Activated naive CD4-positive, alpha-beta T cell treated with anti-CD3 and anti-CD28 coated beads, Interleukin-2, amount 10 ng/mL, durations not matched to agents 7 days and 5 days (primary cell): ENCODE results near the gene TMEM243.
A peak's percentile ranks its signal among the peaks of the same experiment; 100 is the strongest.

ENCODE experiments used
- CTCF ChIA-PET: fragments of 350-600 bp; sonication (Branson Sonifier 250); formaldehyde crosslinking; loops from one replicate; lab custom pipeline; 2021; ENCODE audit warnings: antibody characterized with exemption; lab: Charles Lee
- DNase-seq: peaks from one replicate; pipeline ENCODE4 v3.0.0-alpha.2; 2020
- H3K27ac Mint-ChIP-seq: one replicate; pipeline ENCODE4 v1.8.0; 2021; ENCODE audit warnings: mild to moderate bottlenecking, moderate library complexity, mixed read lengths
- H3K27me3 Mint-ChIP-seq: one replicate; pipeline ENCODE4 v1.8.0; 2021; ENCODE audit warnings: mild to moderate bottlenecking, mixed read lengths
- H3K36me3 Mint-ChIP-seq: one replicate; pipeline ENCODE4 v1.8.0; 2021; ENCODE audit warnings: mixed read lengths
- H3K4me1 Mint-ChIP-seq: one replicate; pipeline ENCODE4 v1.8.0; 2021; ENCODE audit warnings: mixed read lengths
- H3K4me3 Mint-ChIP-seq: one replicate; pipeline ENCODE4 v1.8.0; 2021; ENCODE audit warnings: mild to moderate bottlenecking, moderate library complexity, mixed read lengths
- H3K9me3 Mint-ChIP-seq: one replicate; pipeline ENCODE4 v1.8.0; 2021; ENCODE audit warnings: mixed read lengths

The TMEM243 gene

GRCh38 chr7:87171282-87171934 is 48.1 kb downstream of the TMEM243 start:
- no peak for DNase-seq
- Mint-ChIP-seq H3K27me3 (no peaks in the 10 kb centered on the region), H3K36me3 (peaks cover 72% of the 10 kb centered on the region), H3K4me3 (no peak overlapping the region), H3K9me3 (no peaks in the 10 kb centered on the region), H3K4me1 (peaks cover 2% of the 10 kb centered on the region), H3K27ac (no peak overlapping the region)
- CTCF ChIA-PET: interaction anchor here (1.0 to 1.8 kb wide), 3 partner anchors 14 to 245 kb away, joined by 3 to 6 read pairs (median 4); no protein-coding TSS in a partner anchor

GRCh38 chr7:87170828-87171227 is 48.7 kb downstream of the TMEM243 start:
- no peaks in the 10 kb centered on the region for H3K4me1 Mint-ChIP-seq
- H3K27me3 Mint-ChIP-seq: no peaks in the 10 kb centered on the region
- CTCF ChIA-PET: interaction anchor here (1.1 to 1.8 kb wide), 2 partner anchors 14 to 244 kb away, joined by 4 to 6 read pairs; no protein-coding TSS in a partner anchor
- DNase-seq: no peak
- peaks cover 70% of the 10 kb centered on the region for H3K36me3 Mint-ChIP-seq
- H3K9me3 Mint-ChIP-seq: no peaks in the 10 kb centered on the region
- no peak overlapping the region for H3K4me3 Mint-ChIP-seq
- no peak overlapping the region for H3K27ac Mint-ChIP-seq

GRCh38 chr7:87164433-87164832 is 55.1 kb downstream of the TMEM243 start:
- no peak overlapping the region for H3K27ac Mint-ChIP-seq
- no peaks in the 10 kb centered on the region for H3K9me3 Mint-ChIP-seq
- H3K36me3 Mint-ChIP-seq: peaks cover 63% of the 10 kb centered on the region
- no peak for DNase-seq
- no peaks in the 10 kb centered on the region for H3K27me3 Mint-ChIP-seq
- H3K4me3 Mint-ChIP-seq: no peak overlapping the region
- CTCF ChIA-PET: interaction anchor here (1.4 kb wide), 1 partner anchor 11 kb away, joined by 3 read pairs; no protein-coding TSS in a partner anchor
- peaks cover 9% of the 10 kb centered on the region for H3K4me1 Mint-ChIP-seq

GRCh38 chr7:87159538-87159937 is 60.0 kb downstream of the TMEM243 start:
- Mint-ChIP-seq H3K36me3 (peaks cover 43% of the 10 kb centered on the region), H3K27ac (no peak overlapping the region), H3K9me3 (no peaks in the 10 kb centered on the region), H3K4me1 (peaks cover 42% of the 10 kb centered on the region), H3K4me3 (no peak overlapping the region), H3K27me3 (no peaks in the 10 kb centered on the region)
- DNase-seq: no peak
- CTCF ChIA-PET: interaction anchor here (1.5 kb wide), 1 partner anchor 10 kb away, joined by 4 read pairs; no protein-coding TSS in a partner anchor

- no peaks in the 10 kb centered on the region for H3K9me3 Mint-ChIP-seq
- no peak overlapping the region for H3K27ac Mint-ChIP-seq
- no peak overlapping the region for H3K4me3 Mint-ChIP-seq
- H3K27me3 Mint-ChIP-seq: no peaks in the 10 kb centered on the region
- CTCF ChIA-PET: interaction anchor here (0.9 kb wide), 1 partner anchor 230 kb away, joined by 4 read pairs; no protein-coding TSS in a partner anchor
- H3K4me1 Mint-ChIP-seq: peaks cover 58% of the 10 kb centered on the region
- H3K36me3 Mint-ChIP-seq: peaks cover 39% of the 10 kb centered on the region
- DNase-seq: no peak
Measured at GRCh38 chr7:87156709-87157108, 62.8 kb downstream of the TMEM243 start.

- no peak for DNase-seq
- no peak overlapping the region for H3K4me3 Mint-ChIP-seq
- H3K27me3 Mint-ChIP-seq: no peaks in the 10 kb centered on the region
- no peak overlapping the region for H3K27ac Mint-ChIP-seq
- peaks cover 39% of the 10 kb centered on the region for H3K36me3 Mint-ChIP-seq
- peaks cover 63% of the 10 kb centered on the region for H3K4me1 Mint-ChIP-seq
- CTCF ChIA-PET: interaction anchor here (0.9 to 1.5 kb wide), 3 partner anchors 17 to 63 kb away, joined by 3 read pairs; partner anchors contain the start of gene TMEM243
- H3K9me3 Mint-ChIP-seq: no peaks in the 10 kb centered on the region
Measured at GRCh38 chr7:87155788-87156187, 63.7 kb downstream of the TMEM243 start.

- no peaks in the 10 kb centered on the region for H3K27me3 Mint-ChIP-seq
- H3K4me1 Mint-ChIP-seq: peaks cover 56% of the 10 kb centered on the region
- peaks cover 32% of the 10 kb centered on the region for H3K36me3 Mint-ChIP-seq
- no peaks in the 10 kb centered on the region for H3K9me3 Mint-ChIP-seq
- no peak overlapping the region for H3K27ac Mint-ChIP-seq
- H3K4me3 Mint-ChIP-seq: peak overlapping the region; percentile 95
- DNase-seq: no peak
- CTCF ChIA-PET: interaction anchor here (1.0 to 1.9 kb wide), 6 partner anchors 9 to 95 kb away, joined by 3 to 6 read pairs (median 3); partner anchors contain the start of genes ELAPOR2 and TMEM243
Measured at GRCh38 chr7:87154569-87154968, 65.0 kb downstream of the TMEM243 start.

- peaks cover 53% of the 10 kb centered on the region for H3K4me1 Mint-ChIP-seq
- H3K9me3 Mint-ChIP-seq: no peaks in the 10 kb centered on the region
- no peaks in the 10 kb centered on the region for H3K27me3 Mint-ChIP-seq
- DNase-seq: no peak
- H3K36me3 Mint-ChIP-seq: peaks cover 31% of the 10 kb centered on the region
- H3K4me3 Mint-ChIP-seq: peak overlapping the region; percentile 95
- H3K27ac Mint-ChIP-seq: no peak overlapping the region
- CTCF ChIA-PET: interaction anchor here (1.0 to 1.9 kb wide), 6 partner anchors 9 to 95 kb away, joined by 3 to 6 read pairs (median 3); partner anchors contain the start of genes ELAPOR2 and TMEM243
Measured at GRCh38 chr7:87154166-87154565, 65.4 kb downstream of the TMEM243 start.

- Mint-ChIP-seq H3K27me3 (no peaks in the 10 kb centered on the region), H3K9me3 (no peaks in the 10 kb centered on the region), H3K4me1 (peaks cover 49% of the 10 kb centered on the region), H3K27ac (peak overlapping the region; percentile 97), H3K36me3 (peaks cover 31% of the 10 kb centered on the region), H3K4me3 (peak overlapping the region; percentile 95)
- DNase-seq: peak; percentile 51
- CTCF ChIA-PET: interaction anchor here (0.8 to 1.8 kb wide), 10 partner anchors 11 to 735 kb away, joined by 3 to 5 read pairs (median 4); partner anchors contain the start of genes ELAPOR2 and TMEM243
Measured at GRCh38 chr7:87152897-87153641, 66.5 kb downstream of the TMEM243 start.

GRCh38 chr7:87152112-87152896 is 67.2 kb downstream of the TMEM243 start, which contains the start of gene DMTF1:
DMTF1 (plus strand) TSS chr7:87152453; CDS start chr7:87164942, 12,489 bp downstream.
- Mint-ChIP-seq H3K27me3 (no peaks in the 10 kb centered on the region), H3K4me3 (peak within 1 kb of the TSS; percentile 95), H3K27ac (peak within 1 kb of the TSS; percentile 97), H3K36me3 (peaks cover 28% of the 10 kb centered on the region), H3K9me3 (no peaks in the 10 kb centered on the region), H3K4me1 (peaks cover 48% of the 10 kb centered on the region)
- CTCF ChIA-PET: interaction anchor here (0.8 to 1.8 kb wide), 7 partner anchors 61 to 735 kb away, joined by 3 to 5 read pairs (median 4); partner anchors contain the start of gene TMEM243
- DNase-seq: peak; percentile 91

- DNase-seq: no peak
- peak overlapping the region; percentile 97 for H3K27ac Mint-ChIP-seq
Measured at GRCh38 chr7:87151729-87152111, 67.8 kb downstream of the TMEM243 start.

GRCh38 chr7:87151002-87151728 is 68.4 kb downstream of the TMEM243 start:
- Mint-ChIP-seq H3K27ac (peak overlapping the region; percentile 97), H3K4me1 (peaks cover 37% of the 10 kb centered on the region), H3K27me3 (no peaks in the 10 kb centered on the region), H3K36me3 (peaks cover 22% of the 10 kb centered on the region), H3K9me3 (no peaks in the 10 kb centered on the region), H3K4me3 (peak overlapping the region; percentile 95)
- CTCF ChIA-PET: interaction anchor here (1.1 to 5.0 kb wide), 3 partner anchors 63 to 225 kb away, joined by 3 to 79 read pairs (median 5); no protein-coding TSS in a partner anchor
- DNase-seq: no peak

More at GRCh38 chr7:87151729-87152111, 67.8 kb downstream of the TMEM243 start:
- no peaks in the 10 kb centered on the region for H3K27me3 Mint-ChIP-seq
- H3K4me1 Mint-ChIP-seq: peaks cover 42% of the 10 kb centered on the region
- H3K9me3 Mint-ChIP-seq: no peaks in the 10 kb centered on the region
- CTCF ChIA-PET: interaction anchor here (0.8 to 1.8 kb wide), 6 partner anchors 61 to 225 kb away, joined by 3 to 5 read pairs (median 3); partner anchors contain the start of gene TMEM243
- H3K36me3 Mint-ChIP-seq: peaks cover 23% of the 10 kb centered on the region
- H3K4me3 Mint-ChIP-seq: peak overlapping the region; percentile 95
